WTC11 (cell line): ENCODE measurements around the gene CRTC3. TPM values are rescaled to one million over a fixed set of nuclear protein-coding genes. Genes with fewer than 3 reads are reported as not detected.

Experiments used
- ATAC-seq: fragments of 200-7000 bp; cut with Tn5 transposase; 2 replicates; pipeline ENCODE4 v1.10.0; 2021; ENCODE audit warnings: mild to moderate bottlenecking, moderate library complexity
- CTCF ChIA-PET: fragments of 300-600 bp; sonication (Branson Sonifier 250); formaldehyde crosslinking; loops from one replicate; lab custom pipeline; 2021; ENCODE audit warnings: antibody characterized with exemption; lab: Charles Lee
- POLR2A ChIA-PET: fragments of 350-600 bp; sonication (Branson Sonifier 250); formaldehyde crosslinking; loops from one replicate; lab custom pipeline; 2021; ENCODE audit warnings: antibody characterized with exemption; lab: Charles Lee
- DNase-seq: peaks from one replicate; pipeline ENCODE4 v3.0.0; 2021; ENCODE audit warnings: low spot score
- H3K27ac Mint-ChIP-seq: 2 replicates; pipeline ENCODE4 v1.8.0; 2021; ENCODE audit warnings: mixed read lengths
- H3K27me3 Mint-ChIP-seq: 2 replicates; pipeline ENCODE4 v1.8.0; 2021; ENCODE audit warnings: low read depth, mild to moderate bottlenecking, moderate library complexity, mixed read lengths
- H3K36me3 Mint-ChIP-seq: 2 replicates; pipeline ENCODE4 v1.8.0; 2021; ENCODE audit warnings: mixed read lengths
- H3K4me1 Mint-ChIP-seq: 2 replicates; pipeline ENCODE4 v1.8.0; 2022; ENCODE audit warnings: mixed read lengths
- H3K4me3 Mint-ChIP-seq: 2 replicates; pipeline ENCODE4 v1.8.0; 2021; ENCODE audit warnings: mild to moderate bottlenecking, moderate library complexity, mixed read lengths
- H3K9me3 Mint-ChIP-seq: 2 replicates; pipeline ENCODE4 v1.8.0; 2021; ENCODE audit warnings: mixed read lengths
- AFF4 ChIP-seq: sonication (generic); formaldehyde crosslinking; IDR thresholded peaks from 2 replicates; pipeline ENCODE4 v1.8.1; 2023; ENCODE audit warnings: mild to moderate bottlenecking, missing genetic modification reagents, borderline replicate concordance
- ATF3 ChIP-seq: sonication (generic); formaldehyde crosslinking; conservative IDR thresholded peaks from 2 replicates; pipeline ENCODE4 v1.8.1; 2022; ENCODE audit warnings: mild to moderate bottlenecking, missing genetic modification reagents
- CDX4 ChIP-seq: fragments of 250-450 bp; sonication (Bioruptor Pico); IDR thresholded peaks from 2 replicates; pipeline ENCODE4 v1.9.0; 2021; ENCODE audit warnings: moderate library complexity, mild to moderate bottlenecking, inconsistent platforms, borderline replicate concordance
- CREM ChIP-seq: sonication (generic); formaldehyde crosslinking; IDR thresholded peaks from 2 replicates; pipeline ENCODE4 v1.8.1; 2022; ENCODE audit warnings: mild to moderate bottlenecking, missing genetic modification reagents, moderate library complexity
- FOXK1 ChIP-seq: sonication (generic); formaldehyde crosslinking; IDR thresholded peaks from 2 replicates; pipeline ENCODE4 v1.8.0; 2022; ENCODE audit warnings: mild to moderate bottlenecking, moderate library complexity, missing genetic modification reagents
- FOXP4 ChIP-seq: sonication (generic); formaldehyde crosslinking; IDR thresholded peaks from 2 replicates; pipeline ENCODE4 v1.8.0; 2022; ENCODE audit warnings: mild to moderate bottlenecking, missing genetic modification reagents
- GTF2I ChIP-seq: fragments of 250-450 bp; sonication (Bioruptor Pico); conservative IDR thresholded peaks from 2 replicates; pipeline ENCODE4 v1.4.0; 2021; ENCODE audit warnings: mild to moderate bottlenecking
- MAX ChIP-seq: sonication (generic); formaldehyde crosslinking; IDR thresholded peaks from 2 replicates; pipeline ENCODE4 v1.8.0; 2022; ENCODE audit warnings: mild to moderate bottlenecking, missing genetic modification reagents
- MXD4 ChIP-seq: fragments of 250-450 bp; sonication (Bioruptor Pico); IDR thresholded peaks from 2 replicates; pipeline ENCODE4 v1.8.0; 2021; ENCODE audit warnings: mild to moderate bottlenecking, moderate library complexity, borderline replicate concordance
- OVOL2 ChIP-seq: fragments of 250-450 bp; sonication (Bioruptor Pico); IDR thresholded peaks from 2 replicates; pipeline ENCODE4 v1.9.0; 2021; ENCODE audit warnings: mild to moderate bottlenecking, borderline replicate concordance
- RORB ChIP-seq: fragments of 250-450 bp; sonication (Bioruptor Pico); IDR thresholded peaks from 2 replicates; pipeline ENCODE4 v1.9.0; 2021; ENCODE audit warnings: mild to moderate bottlenecking
- TCF7 ChIP-seq: sonication (generic); formaldehyde crosslinking; IDR thresholded peaks from 2 replicates; pipeline ENCODE4 v1.8.0; 2022; ENCODE audit warnings: mild to moderate bottlenecking, low read depth, missing genetic modification reagents, moderate library complexity
- TEAD4 ChIP-seq: sonication (generic); formaldehyde crosslinking; IDR thresholded peaks from 2 replicates; pipeline ENCODE4 v1.8.0; 2022; ENCODE audit warnings: mild to moderate bottlenecking, missing genetic modification reagents
- TP53 ChIP-seq: sonication (generic); formaldehyde crosslinking; IDR thresholded peaks from 2 replicates; pipeline ENCODE4 v1.8.1; 2023; ENCODE audit warnings: mild to moderate bottlenecking, missing genetic modification reagents
- ZBTB21 ChIP-seq: sonication (generic); formaldehyde crosslinking; IDR thresholded peaks from 2 replicates; pipeline ENCODE4 v1.8.1; 2023; ENCODE audit warnings: mild to moderate bottlenecking, missing genetic modification reagents, borderline replicate concordance
- ZNF138 ChIP-seq: sonication (generic); formaldehyde crosslinking; conservative IDR thresholded peaks from 2 replicates; pipeline ENCODE4 v1.8.1; 2022; ENCODE audit warnings: mild to moderate bottlenecking, moderate library complexity, missing genetic modification reagents
- ZNF281 ChIP-seq: sonication (generic); formaldehyde crosslinking; IDR thresholded peaks from 2 replicates; pipeline ENCODE4 v1.8.0; 2023; ENCODE audit warnings: mild to moderate bottlenecking, missing genetic modification reagents
- ZNF671 ChIP-seq: fragments of 250-450 bp; sonication (Bioruptor Pico); IDR thresholded peaks from 2 replicates; pipeline ENCODE4 v1.8.0; 2021; ENCODE audit warnings: mild to moderate bottlenecking
- total RNA-seq: library from RNA; stranded (reverse); gene quantifications from 3 replicates; pipeline ENCODE4 v1.2.3, GENCODE V29; 2021

CRTC3 gene
- total RNA-seq, 1 experiment from 2014 or later, result 8.4 TPM

- TF ChIP-seq FOXP4 (CRISPR knock-in tag), result no peak
- no peak for TF ChIP-seq GTF2I (CRISPR knock-in tag)
- no peak for TF ChIP-seq CREM (CRISPR knock-in tag)
- no peak for TF ChIP-seq ZNF671 (CRISPR knock-in tag)
- TF ChIP-seq ZNF138 (CRISPR knock-in tag), result no peak
These were observed 87.4 kb downstream of the CRTC3 start (continued) for GRCh38 chr15:90617171-90617570.

GRCh38 chr15:90617668-90618097 is 88.0 kb downstream of the CRTC3 start:
- no peaks in the 10 kb centered on the region for H3K36me3 Mint-ChIP-seq
- no peak for DNase-seq
- ChIA-PET CTCF (interaction anchor here (0.6 to 2.5 kb wide), 5 partner anchors 19 to 297 kb away, joined by 3 to 12 read pairs (median 5); no protein-coding TSS in a partner anchor), POLR2A (no interaction called here)
- TF ChIP-seq ZBTB21 (CRISPR knock-in tag), result no peak
- no peak for TF ChIP-seq TP53 (CRISPR knock-in tag)
- TF ChIP-seq GTF2I (CRISPR knock-in tag), result no peak
- TF ChIP-seq MAX, result no peak
- no peak overlapping the region for H3K27ac Mint-ChIP-seq
- H3K9me3 Mint-ChIP-seq, result no peaks in the 10 kb centered on the region
- no peaks in the 10 kb centered on the region for H3K27me3 Mint-ChIP-seq
- peaks cover 11% of the 10 kb centered on the region for H3K4me1 Mint-ChIP-seq
- no peak overlapping the region for H3K4me3 Mint-ChIP-seq
- no peak for ATAC-seq

- Mint-ChIP-seq H3K36me3 (no peaks in the 10 kb centered on the region), H3K9me3 (no peaks in the 10 kb centered on the region), H3K4me1 (peaks cover 11% of the 10 kb centered on the region), H3K4me3 (no peak overlapping the region), H3K27ac (no peak overlapping the region), H3K27me3 (no peaks in the 10 kb centered on the region)
- POLR2A ChIA-PET, result no interaction called here
- ATAC-seq, result no peak
- CTCF ChIA-PET, result interaction anchor here (0.6 to 2.5 kb wide), 17 partner anchors 9 to 338 kb away, joined by 3 to 12 read pairs (median 4); partner anchors contain the start of genes BLM and HDDC3
- no peak for DNase-seq
- TF ChIP-seq AFF4 (CRISPR knock-in tag) (no peak), ZNF281 (no peak), ZNF671 (CRISPR knock-in tag) (no peak), FOXK1 (no peak), FOXP4 (CRISPR knock-in tag) (no peak), RORB (CRISPR knock-in tag) (no peak), CDX4 (CRISPR knock-in tag) (no peak), ATF3 (CRISPR knock-in tag) (no peak), TP53 (CRISPR knock-in tag) (no peak), MXD4 (CRISPR knock-in tag) (no peak), TCF7 (CRISPR knock-in tag) (no peak), TEAD4 (CRISPR knock-in tag) (no peak), OVOL2 (CRISPR knock-in tag) (no peak)
These were observed 88.8 kb downstream of the CRTC3 start for GRCh38 chr15:90618330-90619125.
